DOHH2 (cell line): ENCODE measurements around the gene SORL1.
"Not testable (repeated sequence)": the region's sequence is repeated elsewhere in the genome, so short reads cannot be mapped to it uniquely, and the experiment has no call there.

Experiments used
- H3F3A ChIP-seq: fragments of 200-600 bp; sonication (generic), shearing (Covaris generic); 2 replicates; pipeline ENCODE4 v1.6.0; 2016; ENCODE audit warnings: antibody characterized with exemption, mild to moderate bottlenecking; ENCODE audit not compliant: control insufficient read depth, insufficient read depth
- H3K27ac ChIP-seq: fragments of 200-600 bp; sonication (generic); 2 replicates; pipeline ENCODE4 v1.5.1; 2014; ENCODE audit warnings: low read depth, mild to moderate bottlenecking, low read length, moderate library complexity
- H3K27me3 ChIP-seq: fragments of 200-600 bp; sonication (generic); 2 replicates; pipeline ENCODE4 v1.6.1; 2014; ENCODE audit warnings: mild to moderate bottlenecking, low read length, mixed read lengths; ENCODE audit not compliant: control insufficient read depth
- H3K36me3 ChIP-seq: fragments of 200-600 bp; sonication (generic); 2 replicates; pipeline ENCODE4 v1.6.1; 2014; ENCODE audit warnings: mild to moderate bottlenecking, low read length, moderate library complexity, mixed read lengths; ENCODE audit not compliant: control insufficient read depth
- H3K4me1 ChIP-seq: fragments of 200-600 bp; sonication (generic); 2 replicates; pipeline ENCODE4 v1.6.1; 2014; ENCODE audit warnings: mild to moderate bottlenecking, low read length, mixed read lengths; ENCODE audit not compliant: control insufficient read depth
- H3K4me2 ChIP-seq: fragments of 200-600 bp; sonication (generic); 2 replicates; pipeline ENCODE4 v1.6.0; 2014; ENCODE audit warnings: mild to moderate bottlenecking, low read length, moderate library complexity
- H3K4me3 ChIP-seq: fragments of 200-600 bp; sonication (generic); 2 replicates; pipeline ENCODE4 v1.5.1; 2014; ENCODE audit warnings: mild to moderate bottlenecking, low read length, mixed read lengths
- H3K79me2 ChIP-seq: fragments of 200-600 bp; sonication (generic); 2 replicates; pipeline ENCODE4 v1.6.1; 2014; ENCODE audit warnings: mild to moderate bottlenecking, low read length, mixed read lengths; ENCODE audit not compliant: control insufficient read depth
- H3K9me2 ChIP-seq: fragments of 200-600 bp; sonication (generic); replicated peaks from 2 replicates; pipeline ENCODE4 v1.6.1; 2014; ENCODE audit warnings: mild to moderate bottlenecking, low read length, mixed read lengths; ENCODE audit not compliant: control insufficient read depth
- H3K9me3 ChIP-seq: fragments of 200-600 bp; sonication (generic); 2 replicates; pipeline ENCODE4 v1.6.1; 2014; ENCODE audit warnings: antibody characterized with exemption, low read length, mixed read lengths; ENCODE audit not compliant: control insufficient read depth, insufficient read depth
- H4K20me1 ChIP-seq: fragments of 200-600 bp; sonication (generic); 2 replicates; pipeline ENCODE4 v1.6.0; 2014; ENCODE audit warnings: low read depth, mild to moderate bottlenecking, antibody characterized with exemption, low read length, moderate library complexity; ENCODE audit not compliant: control insufficient read depth, insufficient read depth
- EZH2phosphoT487 ChIP-seq: fragments of 200-600 bp; sonication (generic); IDR thresholded peaks from 2 replicates; pipeline ENCODE4 v1.6.1; 2017; ENCODE audit warnings: borderline replicate concordance, mild to moderate bottlenecking, antibody characterized with exemption, low read length, moderate library complexity, mixed read lengths
- TF ChIP-seq, protein P1 (sequence below): fragments of 200-600 bp; sonication (generic); IDR thresholded peaks from one replicate; pipeline ENCODE4 v1.5.1; 2014; ENCODE audit warnings: antibody characterized with exemption, mild to moderate bottlenecking, low read depth, low read length; ENCODE audit not compliant: poor library complexity, severe bottlenecking

Gene SORL1

DNA sequence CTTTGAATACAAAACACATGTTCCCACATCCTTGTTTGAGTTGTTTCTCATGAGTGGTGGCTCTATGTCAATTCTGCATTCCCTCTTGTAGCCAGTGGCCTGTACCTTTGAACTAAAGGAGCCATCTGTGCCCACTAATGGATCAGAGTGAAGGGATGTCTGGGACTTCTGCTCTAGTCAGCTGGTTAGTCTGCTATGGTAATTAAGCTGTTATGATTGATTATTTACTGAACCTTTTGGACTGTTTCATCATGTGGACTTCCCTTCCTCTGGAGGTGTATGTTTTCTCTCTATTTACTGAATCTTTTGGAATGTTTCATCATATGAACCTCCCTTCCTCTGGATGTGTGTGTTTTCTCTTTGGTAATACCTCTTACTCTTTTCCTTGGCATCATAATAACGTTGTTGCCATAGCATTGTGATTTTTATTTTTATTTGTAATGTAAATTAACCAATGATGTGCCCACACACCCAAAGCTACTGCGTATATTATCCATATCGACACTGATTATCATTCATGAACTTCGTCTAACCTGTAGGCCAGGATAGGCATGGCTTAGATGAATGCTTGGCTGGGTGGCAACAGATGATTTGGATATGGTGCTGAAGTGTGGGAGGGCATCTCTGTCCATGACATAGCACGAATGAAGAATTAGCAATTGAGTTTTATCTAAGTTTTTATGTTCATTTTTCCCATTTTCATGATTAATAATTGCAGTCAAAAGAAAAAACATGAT is 113.0 kb downstream of the SORL1 start:
- Histone ChIP-seq H3K4me1 (peaks cover 77% of the 10 kb centered on the region), H3K36me3 (peaks cover 87% of the 10 kb centered on the region), H3F3A (peaks cover 31% of the 10 kb centered on the region), H3K27me3 (no peaks in the 10 kb centered on the region), H3K9me3 (no peaks in the 10 kb centered on the region), H3K79me2 (peaks cover 64% of the 10 kb centered on the region), H4K20me1 (no peaks in the 10 kb centered on the region), H3K27ac (peak overlapping the region; percentile 95), H3K4me3 (no peak overlapping the region), H3K9me2 (no peaks in the 10 kb centered on the region), H3K4me2 (peak overlapping the region; percentile 1; the same call in 1 of the 2 replicates)
- TF ChIP-seq EZH2phosphoT487, result no peak
- TF ChIP-seq, protein P1, sequence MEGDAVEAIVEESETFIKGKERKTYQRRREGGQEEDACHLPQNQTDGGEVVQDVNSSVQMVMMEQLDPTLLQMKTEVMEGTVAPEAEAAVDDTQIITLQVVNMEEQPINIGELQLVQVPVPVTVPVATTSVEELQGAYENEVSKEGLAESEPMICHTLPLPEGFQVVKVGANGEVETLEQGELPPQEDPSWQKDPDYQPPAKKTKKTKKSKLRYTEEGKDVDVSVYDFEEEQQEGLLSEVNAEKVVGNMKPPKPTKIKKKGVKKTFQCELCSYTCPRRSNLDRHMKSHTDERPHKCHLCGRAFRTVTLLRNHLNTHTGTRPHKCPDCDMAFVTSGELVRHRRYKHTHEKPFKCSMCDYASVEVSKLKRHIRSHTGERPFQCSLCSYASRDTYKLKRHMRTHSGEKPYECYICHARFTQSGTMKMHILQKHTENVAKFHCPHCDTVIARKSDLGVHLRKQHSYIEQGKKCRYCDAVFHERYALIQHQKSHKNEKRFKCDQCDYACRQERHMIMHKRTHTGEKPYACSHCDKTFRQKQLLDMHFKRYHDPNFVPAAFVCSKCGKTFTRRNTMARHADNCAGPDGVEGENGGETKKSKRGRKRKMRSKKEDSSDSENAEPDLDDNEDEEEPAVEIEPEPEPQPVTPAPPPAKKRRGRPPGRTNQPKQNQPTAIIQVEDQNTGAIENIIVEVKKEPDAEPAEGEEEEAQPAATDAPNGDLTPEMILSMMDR, result no peak

DNA sequence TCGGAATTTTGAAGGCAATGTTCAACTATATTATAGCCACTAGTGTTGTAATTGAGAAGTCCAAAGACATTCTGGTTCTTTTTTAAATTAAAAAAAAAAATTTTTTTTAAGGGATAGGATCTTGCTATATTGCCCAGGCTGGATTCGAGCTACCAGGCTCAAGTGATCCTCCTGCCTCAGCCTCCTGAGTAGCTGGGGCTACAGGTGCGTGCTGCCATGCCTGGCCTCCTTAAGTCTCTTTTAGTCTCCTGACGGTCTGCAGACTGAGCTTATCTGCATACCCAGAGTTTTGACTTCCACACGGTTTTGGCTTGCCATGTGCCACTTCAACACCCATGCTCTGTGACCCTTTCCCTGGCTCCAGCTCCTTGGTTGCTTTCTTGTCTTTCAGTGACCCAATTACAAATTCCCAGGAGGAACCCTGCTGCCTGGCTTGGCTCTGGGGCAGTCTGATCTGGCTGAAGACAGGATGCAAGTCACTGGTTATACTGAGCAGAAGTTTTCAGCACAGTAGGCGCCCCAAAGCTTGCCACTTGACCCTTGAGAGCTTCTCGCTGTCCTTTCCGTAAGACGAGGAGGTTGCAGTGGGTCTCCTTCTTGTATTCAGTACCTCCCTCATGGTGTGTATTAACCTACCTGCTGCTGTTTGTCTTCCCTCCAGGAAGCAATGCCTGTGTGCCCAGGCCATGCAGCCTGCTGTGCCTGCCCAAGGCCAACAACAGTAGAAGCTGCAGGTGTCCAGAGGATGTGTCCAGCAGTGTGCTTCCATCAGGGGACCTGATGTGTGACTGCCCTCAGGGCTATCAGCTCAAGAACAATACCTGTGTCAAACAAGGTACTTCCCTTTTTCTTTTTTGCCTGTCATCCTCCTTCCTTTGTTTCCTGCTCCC is 114.4 kb downstream of the SORL1 start:
- H3K4me2 ChIP-seq, result peak overlapping the region; percentile 47
- no peaks in the 10 kb centered on the region for H3K9me2 ChIP-seq

DNA sequence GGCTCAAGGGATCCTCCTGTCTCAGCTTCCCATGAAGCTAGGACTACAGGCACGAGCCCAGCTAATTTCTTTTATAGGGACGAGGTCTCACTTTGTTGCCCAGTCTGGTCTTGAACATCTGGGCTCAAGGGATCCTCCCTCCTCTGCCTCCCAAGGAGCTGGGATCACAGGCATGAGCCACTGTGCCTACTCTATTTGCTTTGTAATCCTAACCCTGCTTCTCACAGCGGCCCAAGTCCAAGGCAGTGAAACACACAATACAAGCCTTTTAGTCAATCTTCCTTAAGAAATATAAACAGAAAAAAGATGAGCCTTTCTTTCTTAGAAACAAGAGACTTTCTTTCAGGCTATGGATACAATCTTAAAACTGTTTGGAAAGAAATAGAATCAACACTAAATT is 115.9 kb downstream of the SORL1 start:
- Histone ChIP-seq H3K9me2 (no peaks in the 10 kb centered on the region), H3K4me1 (peaks cover 95% of the 10 kb centered on the region), H3K27me3 (no peaks in the 10 kb centered on the region), H3K27ac (peak overlapping the region; percentile 95), H3K4me2 (peak overlapping the region; percentile 23), H3F3A (peaks cover 33% of the 10 kb centered on the region), H3K79me2 (peaks cover 55% of the 10 kb centered on the region), H3K9me3 (no peaks in the 10 kb centered on the region), H3K4me3 (no peak overlapping the region), H3K36me3 (peaks cover 87% of the 10 kb centered on the region), H4K20me1 (no peaks in the 10 kb centered on the region)
- no peak for TF ChIP-seq EZH2phosphoT487
- TF ChIP-seq, protein P1, result no peak

More for the DNA sequence above, 114.4 kb downstream of the SORL1 start:
- H3F3A ChIP-seq, result peaks cover 33% of the 10 kb centered on the region
- no peaks in the 10 kb centered on the region for H3K9me3 ChIP-seq
- H3K79me2 ChIP-seq, result peaks cover 62% of the 10 kb centered on the region
- H3K36me3 ChIP-seq, result peaks cover 87% of the 10 kb centered on the region
- H3K4me3 ChIP-seq, result peak overlapping the region; percentile 27
- peaks cover 83% of the 10 kb centered on the region for H3K4me1 ChIP-seq
- peak overlapping the region; percentile 95 for H3K27ac ChIP-seq
- H3K27me3 ChIP-seq, result no peaks in the 10 kb centered on the region
- no peaks in the 10 kb centered on the region for H4K20me1 ChIP-seq
- TF ChIP-seq, protein P1, result no peak
- no peak for TF ChIP-seq EZH2phosphoT487

DNA sequence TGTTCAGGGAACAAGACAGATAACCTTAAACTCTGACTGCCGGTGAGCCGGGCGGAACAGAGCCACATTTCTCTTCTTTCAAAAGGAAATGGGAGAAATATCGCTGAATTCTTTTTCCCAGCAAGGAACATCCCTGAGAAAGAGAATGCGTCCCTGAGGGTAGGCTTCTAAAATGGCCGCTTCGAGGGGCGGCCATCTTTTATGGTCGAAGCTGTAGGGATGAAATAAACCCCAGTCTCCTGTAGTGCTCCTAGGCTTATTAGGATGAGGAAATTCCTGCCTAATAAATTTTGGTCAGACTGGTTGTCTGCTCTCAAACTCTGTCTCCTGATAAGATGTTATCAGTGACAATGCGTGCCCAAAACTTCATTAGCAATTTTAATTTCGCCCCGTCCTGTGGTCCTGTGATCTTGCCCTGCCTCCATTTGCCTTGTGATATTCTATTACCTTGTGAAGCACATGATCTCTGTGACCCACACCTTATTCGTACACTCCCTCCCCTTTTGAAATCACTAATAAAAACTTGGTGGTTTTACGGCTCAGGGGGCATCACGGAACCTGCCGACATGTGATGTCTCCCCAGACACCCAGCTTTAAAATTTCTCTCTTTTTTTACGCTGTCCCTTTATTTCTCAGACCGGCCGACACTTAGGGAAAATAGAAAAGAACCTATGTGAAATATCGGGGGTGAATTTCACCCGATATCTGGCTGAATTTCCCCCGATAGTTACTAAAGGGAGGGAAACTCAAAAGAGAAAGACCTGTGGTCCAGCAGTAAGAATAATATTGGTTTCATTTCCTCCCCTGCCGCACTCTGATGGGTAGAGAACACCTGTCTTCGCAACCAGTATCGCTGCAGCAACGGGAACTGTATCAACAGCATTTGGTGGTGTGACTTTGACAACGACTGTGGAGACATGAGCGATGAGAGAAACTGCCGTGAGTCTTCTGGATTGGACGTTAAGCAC is 117.5 kb downstream of the SORL1 start:
- peak overlapping the region; percentile 95 for H3K27ac ChIP-seq
- H3K36me3 ChIP-seq, result peaks cover 88% of the 10 kb centered on the region
- H4K20me1 ChIP-seq, H3K27me3 ChIP-seq, H3K9me3 ChIP-seq, H3K9me2 ChIP-seq: not testable (repeated sequence)
- H3K4me2 ChIP-seq, result peak overlapping the region; percentile 73
- H3K79me2 ChIP-seq, result peaks cover 39% of the 10 kb centered on the region
- H3F3A ChIP-seq, result peaks cover 33% of the 10 kb centered on the region
- H3K4me1 ChIP-seq, result peaks cover 99% of the 10 kb centered on the region
- peak overlapping the region; percentile 61 for H3K4me3 ChIP-seq
